HUES48 (cell line): ENCODE results near the gene IRF2.
A peak's percentile ranks its signal among the peaks of the same experiment; 100 is the strongest.

Source experiments
- H3K27ac ChIP-seq: one replicate; pipeline ENCODE4 v1.7.0; 2013; ENCODE audit warnings: low read depth, low read length, inconsistent platforms
- H3K27me3 ChIP-seq: 2 replicates; pipeline ENCODE4 v1.6.1; 2013; ENCODE audit warnings: mild to moderate bottlenecking, low read length; ENCODE audit not compliant: control insufficient read depth, insufficient read depth
- H3K36me3 ChIP-seq: 2 replicates; pipeline ENCODE4 v1.6.1; 2013; ENCODE audit warnings: low read length; ENCODE audit not compliant: control insufficient read depth, insufficient read depth
- H3K4me1 ChIP-seq: 2 replicates; pipeline ENCODE4 v1.6.1; 2013; ENCODE audit warnings: mild to moderate bottlenecking, low read length; ENCODE audit not compliant: control insufficient read depth, insufficient read depth
- H3K4me3 ChIP-seq: 2 replicates; pipeline ENCODE4 v1.5.1; 2013; ENCODE audit warnings: mild to moderate bottlenecking, low read depth, low read length
- H3K9ac ChIP-seq: 2 replicates; pipeline ENCODE4 v1.6.1; 2013; ENCODE audit warnings: mild to moderate bottlenecking, low read depth, low read length, moderate library complexity
- H3K9me3 ChIP-seq: 2 replicates; pipeline ENCODE4 v1.6.1; 2013; ENCODE audit warnings: low read length; ENCODE audit not compliant: control insufficient read depth, insufficient read depth

Gene IRF2

GRCh38 chr4:184460499-184461285, 13.7 kb downstream of the IRF2 start:
- Histone ChIP-seq H3K27me3 (no peaks in the 10 kb centered on the region), H3K36me3 (no peaks in the 10 kb centered on the region), H3K9me3 (no peaks in the 10 kb centered on the region), H3K27ac (no peak overlapping the region), H3K9ac (no peak overlapping the region), H3K4me3 (no peak overlapping the region), H3K4me1 (peaks cover 43% of the 10 kb centered on the region)

GRCh38 chr4:184459413-184459812, 14.9 kb downstream of the IRF2 start:
- Histone ChIP-seq H3K9me3 (no peaks in the 10 kb centered on the region), H3K4me1 (peaks cover 36% of the 10 kb centered on the region), H3K4me3 (no peak overlapping the region), H3K27me3 (no peaks in the 10 kb centered on the region), H3K36me3 (no peaks in the 10 kb centered on the region), H3K27ac (no peak overlapping the region), H3K9ac (no peak overlapping the region)

GRCh38 chr4:184457535-184458249, 16.7 kb downstream of the IRF2 start:
- Histone ChIP-seq H3K4me1 (peaks cover 44% of the 10 kb centered on the region), H3K27me3 (no peaks in the 10 kb centered on the region), H3K4me3 (no peak overlapping the region), H3K9ac (no peak overlapping the region), H3K9me3 (no peaks in the 10 kb centered on the region), H3K36me3 (no peaks in the 10 kb centered on the region), H3K27ac (no peak overlapping the region)

GRCh38 chr4:184456337-184456736, 18.0 kb downstream of the IRF2 start:
- H3K27ac ChIP-seq, result no peak overlapping the region
- no peak overlapping the region for H3K9ac ChIP-seq
- no peaks in the 10 kb centered on the region for H3K9me3 ChIP-seq
- H3K36me3 ChIP-seq, result no peaks in the 10 kb centered on the region
- no peaks in the 10 kb centered on the region for H3K27me3 ChIP-seq
- peaks cover 32% of the 10 kb centered on the region for H3K4me1 ChIP-seq
- H3K4me3 ChIP-seq, result no peak overlapping the region

- no peak overlapping the region for H3K4me3 ChIP-seq
- H3K36me3 ChIP-seq, result no peaks in the 10 kb centered on the region
- H3K27me3 ChIP-seq, result no peaks in the 10 kb centered on the region
- no peak overlapping the region for H3K27ac ChIP-seq
- H3K9me3 ChIP-seq, result no peaks in the 10 kb centered on the region
- peaks cover 29% of the 10 kb centered on the region for H3K4me1 ChIP-seq
- H3K9ac ChIP-seq, result no peak overlapping the region
Measured at GRCh38 chr4:184455299-184455698, 19.1 kb downstream of the IRF2 start.

- H3K36me3 ChIP-seq, result no peaks in the 10 kb centered on the region
- no peaks in the 10 kb centered on the region for H3K27me3 ChIP-seq
- H3K4me1 ChIP-seq, result peaks cover 25% of the 10 kb centered on the region
- H3K4me3 ChIP-seq, result no peak overlapping the region
- H3K27ac ChIP-seq, result peak overlapping the region; percentile 6
- H3K9ac ChIP-seq, result no peak overlapping the region
- H3K9me3 ChIP-seq, result no peaks in the 10 kb centered on the region
Measured at GRCh38 chr4:184453365-184454160, 20.8 kb downstream of the IRF2 start.

- Histone ChIP-seq H3K36me3 (no peaks in the 10 kb centered on the region), H3K9me3 (no peaks in the 10 kb centered on the region), H3K4me3 (no peak overlapping the region), H3K9ac (no peak overlapping the region), H3K27ac (no peak overlapping the region), H3K4me1 (peaks cover 34% of the 10 kb centered on the region), H3K27me3 (no peaks in the 10 kb centered on the region)
Measured at GRCh38 chr4:184452740-184453139, 21.6 kb downstream of the IRF2 start.

GRCh38 chr4:184451726-184452125, 22.6 kb downstream of the IRF2 start:
- no peak overlapping the region for H3K27ac ChIP-seq
- no peaks in the 10 kb centered on the region for H3K36me3 ChIP-seq
- H3K4me3 ChIP-seq, result no peak overlapping the region
- no peaks in the 10 kb centered on the region for H3K27me3 ChIP-seq
- H3K9ac ChIP-seq, result no peak overlapping the region
- H3K4me1 ChIP-seq, result peaks cover 42% of the 10 kb centered on the region
- H3K9me3 ChIP-seq, result no peaks in the 10 kb centered on the region

GRCh38 chr4:184450743-184451535, 23.4 kb downstream of the IRF2 start:
- Histone ChIP-seq H3K4me3 (no peak overlapping the region), H3K9me3 (no peaks in the 10 kb centered on the region), H3K9ac (no peak overlapping the region), H3K27me3 (no peaks in the 10 kb centered on the region), H3K36me3 (no peaks in the 10 kb centered on the region), H3K4me1 (peaks cover 42% of the 10 kb centered on the region), H3K27ac (no peak overlapping the region)

GRCh38 chr4:184450045-184450444, 24.3 kb downstream of the IRF2 start:
- no peaks in the 10 kb centered on the region for H3K9me3 ChIP-seq
- H3K4me1 ChIP-seq, result peaks cover 44% of the 10 kb centered on the region
- no peak overlapping the region for H3K9ac ChIP-seq
- H3K36me3 ChIP-seq, result no peaks in the 10 kb centered on the region
- no peak overlapping the region for H3K4me3 ChIP-seq
- no peaks in the 10 kb centered on the region for H3K27me3 ChIP-seq
- no peak overlapping the region for H3K27ac ChIP-seq
